Amniotic stem cell (primary cell): ENCODE data around the gene PPP2R5C.
"Not testable (repeated sequence)": the region's sequence is repeated elsewhere in the genome, so short reads cannot be mapped to it uniquely, and the experiment has no call there.

Experiments
- DNase-seq: peaks from one replicate; lab custom pipeline; 2025; lab: John Stamatoyannopoulos, UW

PPP2R5C gene

DNA sequence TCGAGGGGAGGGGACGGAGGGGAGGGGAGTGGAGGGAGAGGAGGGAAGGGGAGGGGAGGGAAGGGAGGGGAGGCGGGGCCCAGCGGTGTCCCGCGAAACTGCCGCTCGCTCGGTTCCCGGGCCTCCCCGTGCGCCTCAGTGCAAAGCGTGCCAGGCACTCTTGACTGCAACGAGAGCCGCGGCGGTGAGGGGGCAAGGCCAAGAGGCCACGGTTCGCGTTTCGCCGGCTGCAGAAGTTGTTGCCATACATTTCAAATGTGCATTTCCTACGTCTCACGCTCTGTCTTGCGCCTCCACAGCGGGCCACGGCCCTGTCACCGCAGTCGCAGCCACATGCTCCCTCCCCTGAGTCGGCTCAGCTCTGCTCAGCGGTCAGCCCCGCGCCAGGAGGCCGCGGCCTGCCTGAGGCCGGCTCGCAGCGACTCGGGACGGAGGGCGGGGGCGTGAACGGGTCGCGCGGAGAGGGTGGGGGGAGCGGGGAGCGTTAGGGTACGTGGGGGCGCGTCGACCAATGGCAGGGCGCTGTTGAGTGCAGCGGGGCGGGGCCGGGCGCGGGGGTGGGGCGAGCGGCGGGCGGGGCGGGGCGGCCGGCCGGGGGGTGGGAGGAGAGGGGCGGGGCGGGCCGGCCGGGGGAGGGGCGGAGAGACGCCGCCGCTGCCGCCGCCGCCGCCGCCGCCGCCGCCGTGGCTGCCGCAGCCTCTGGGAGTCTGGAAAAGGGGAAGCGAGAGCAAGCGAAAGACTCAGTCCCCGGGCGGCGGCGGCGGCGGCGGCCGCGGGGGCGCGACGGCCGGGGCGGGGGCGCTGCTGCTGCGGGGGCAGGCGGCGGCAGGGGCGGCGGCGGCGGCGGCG, at the start of gene PPP2R5C:
TSS of gene PPP2R5C (plus strand) at position 678 of the 849 bp plus-strand sequence. CDS start 185 bp downstream, outside the sequence.
- DNase-seq, result peak; percentile 72

DNA sequence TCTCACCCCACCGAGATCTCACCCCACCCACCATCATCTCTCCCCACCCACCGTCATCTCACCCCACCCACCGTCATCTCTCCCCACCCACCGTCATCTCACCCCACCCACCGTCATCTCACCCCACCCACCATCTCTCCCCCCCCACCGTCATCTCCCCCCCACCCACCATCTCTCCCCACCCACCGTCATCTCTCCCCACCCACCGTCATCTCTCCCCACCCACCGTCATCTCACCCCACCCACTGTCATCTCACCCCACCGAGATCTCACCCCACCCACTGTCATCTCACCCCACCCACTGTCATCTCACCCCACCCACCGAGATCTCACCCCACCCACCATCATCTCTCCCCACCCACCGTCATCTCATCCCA, 49.7 kb upstream of the PPP2R5C start:
- DNase-seq, result not testable (repeated sequence)

DNA sequence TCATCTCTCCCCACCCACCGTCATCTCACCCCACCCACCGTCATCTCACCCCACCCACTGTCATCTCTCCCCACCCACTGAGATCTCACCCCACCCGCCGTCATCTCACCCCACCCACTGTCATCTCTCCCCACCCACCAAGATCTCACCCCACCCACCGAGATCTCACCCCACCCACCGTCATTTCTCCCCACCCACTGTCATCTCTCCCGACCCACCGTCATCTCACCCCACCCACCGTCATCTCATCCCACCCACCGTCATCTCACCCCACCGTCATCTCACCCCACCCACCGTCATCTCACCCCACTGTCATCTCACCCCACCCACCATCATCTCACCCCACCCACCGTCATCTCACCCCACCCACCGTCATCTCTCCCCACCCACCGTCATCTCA, 49.2 kb upstream of the PPP2R5C start:
- not testable (repeated sequence) for DNase-seq

DNA sequence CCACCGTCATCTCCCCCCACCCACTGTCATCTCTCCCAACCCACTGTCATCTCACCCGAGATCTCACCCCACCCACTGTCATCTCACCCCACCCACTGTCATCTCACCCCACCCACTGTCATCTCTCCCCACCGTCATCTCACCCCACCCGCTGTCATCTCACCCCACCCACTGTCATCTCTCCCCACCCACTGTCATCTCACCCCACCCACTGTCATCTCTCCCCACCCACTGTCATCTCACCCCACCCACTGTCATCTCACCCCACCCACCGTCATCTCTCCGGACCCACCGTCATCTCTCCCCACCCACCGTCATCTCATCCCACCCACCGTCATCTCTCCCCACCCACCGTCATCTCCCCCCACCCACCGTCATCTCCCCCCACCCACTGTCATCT, 48.4 kb upstream of the PPP2R5C start:
- not testable (repeated sequence) for DNase-seq

DNA sequence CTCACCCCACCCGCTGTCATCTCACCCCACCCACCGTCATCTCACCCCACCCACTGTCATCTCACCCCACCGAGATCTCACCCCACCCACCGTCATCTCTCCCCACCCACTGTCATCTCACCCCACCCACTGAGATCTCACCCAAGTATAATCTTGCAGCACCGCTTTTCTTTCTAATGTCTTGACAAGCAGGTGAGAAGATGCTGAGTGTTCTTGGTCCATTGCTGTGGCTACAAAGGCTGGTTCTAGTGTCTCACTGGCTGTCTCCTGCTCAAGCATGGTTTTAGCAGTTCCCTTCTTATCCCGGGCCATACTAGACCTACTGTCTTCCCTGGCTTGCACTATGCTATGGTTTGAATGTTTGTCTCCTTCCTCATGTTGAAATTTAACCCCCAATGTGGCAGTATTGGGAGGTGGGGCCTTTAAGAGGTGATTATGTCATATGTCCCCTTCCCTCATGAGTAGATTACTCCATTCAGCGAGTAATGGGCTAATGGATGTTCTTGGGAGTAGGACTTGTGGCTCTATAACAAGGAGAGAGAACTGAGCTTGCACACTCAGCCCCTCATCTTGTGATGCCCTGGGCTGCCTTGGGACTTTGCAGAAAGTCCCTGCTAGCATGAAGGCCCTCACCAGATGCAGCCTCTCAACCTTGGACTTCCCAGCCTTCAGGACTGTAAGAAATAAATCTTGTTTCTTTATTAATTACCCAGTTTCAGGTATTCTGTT, 47.7 kb upstream of the PPP2R5C start:
- DNase-seq, result no peak

DNA sequence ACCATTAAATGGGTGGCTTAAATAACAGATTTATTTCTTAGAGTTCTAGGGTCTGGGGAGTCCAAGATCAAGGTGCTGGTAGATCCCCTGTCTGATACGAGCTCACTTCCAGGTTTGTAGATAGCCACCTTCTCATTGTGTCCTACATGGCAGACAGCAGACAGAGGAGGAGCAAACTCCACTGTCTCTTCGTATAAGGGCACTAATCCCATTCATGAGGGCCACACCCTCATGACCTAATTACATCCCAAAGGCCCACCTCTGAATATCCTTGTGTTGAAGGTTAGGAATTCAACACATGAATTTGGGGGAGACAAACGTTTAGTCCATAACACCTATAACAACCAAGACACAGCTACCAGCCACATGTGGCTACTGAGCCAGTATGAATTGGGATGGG, 47.1 kb upstream of the PPP2R5C start:
- DNase-seq, result no peak

DNA sequence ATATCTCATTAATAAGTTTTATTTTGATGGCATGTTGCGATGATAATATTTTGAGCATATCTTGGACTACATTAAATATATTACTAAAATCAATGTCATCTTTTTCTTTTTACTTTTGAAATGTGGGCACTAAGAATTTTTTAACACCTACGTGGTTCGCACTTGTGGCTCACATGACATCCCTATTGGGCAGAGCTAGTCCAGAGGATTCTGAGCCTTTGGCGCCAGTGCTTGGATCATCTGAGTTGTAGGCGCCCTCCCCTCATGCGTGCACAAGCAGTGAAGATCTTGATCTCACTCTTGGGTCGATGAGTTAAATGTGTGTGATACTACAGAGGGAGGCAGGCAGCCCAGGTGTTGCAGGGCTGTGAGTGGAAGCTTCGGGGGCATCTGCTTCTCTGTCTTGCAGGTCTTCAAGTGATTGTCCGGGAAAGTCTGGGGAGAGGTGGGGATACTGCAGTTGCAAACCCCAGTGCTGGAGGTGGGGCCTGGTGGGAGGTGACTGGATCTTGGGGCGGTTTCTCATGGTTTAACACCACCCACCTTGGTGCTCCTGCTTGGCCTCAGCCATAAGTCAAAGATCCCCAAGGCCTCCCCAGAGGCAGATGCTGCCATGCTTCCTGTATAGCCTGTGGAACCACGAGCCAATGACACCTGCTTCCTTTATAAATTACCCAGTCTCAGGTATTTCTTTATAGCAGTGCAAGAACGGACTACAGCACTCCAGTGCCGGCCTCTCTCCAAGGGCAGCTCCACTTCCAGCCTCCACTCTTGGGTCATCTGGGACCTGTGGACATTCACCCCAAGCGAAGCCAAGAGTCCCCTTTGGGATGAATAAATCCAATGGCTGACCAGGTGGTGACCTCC, 46.1 kb upstream of the PPP2R5C start:
- DNase-seq, result no peak

DNA sequence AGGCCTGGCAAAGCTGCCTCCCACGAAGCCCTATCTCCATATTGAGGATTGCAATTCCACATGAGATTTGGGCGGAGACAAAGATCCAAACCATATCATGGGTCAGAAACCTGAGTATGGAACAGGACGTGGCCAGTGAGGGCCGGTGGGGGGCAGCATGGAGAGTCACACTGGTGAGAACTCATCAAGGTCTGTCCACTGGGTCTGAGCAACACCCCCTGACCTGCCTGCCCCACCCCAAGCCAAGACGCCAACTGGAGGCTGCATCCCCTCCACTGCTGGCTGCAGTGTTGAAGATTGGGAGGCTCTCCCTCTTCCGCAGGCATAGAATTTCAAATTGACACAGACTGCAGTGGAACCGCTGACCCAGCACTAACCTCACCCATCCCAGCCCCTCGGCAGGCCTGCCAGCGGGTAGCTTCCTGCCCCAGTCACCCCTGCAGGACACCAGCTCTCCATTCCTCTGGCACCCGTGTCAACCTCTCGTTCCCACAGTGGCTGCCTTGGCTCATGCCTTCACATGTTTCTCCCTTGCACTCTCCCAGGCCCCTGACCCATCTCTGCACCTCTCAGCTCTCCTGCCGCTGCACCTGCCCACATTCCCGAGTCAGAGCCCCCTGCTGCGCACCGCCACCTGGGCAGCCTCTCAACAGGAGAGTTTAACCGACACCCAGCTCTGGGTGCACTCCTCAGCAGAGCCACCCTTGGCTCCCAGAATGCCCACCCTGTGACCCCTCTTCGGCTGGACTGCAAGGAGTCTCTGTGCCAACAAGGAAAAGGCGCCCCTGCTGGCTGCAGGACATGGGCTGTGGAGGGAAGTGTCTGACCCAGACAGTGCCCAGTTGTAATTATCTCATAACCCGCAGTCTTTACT, 45.2 kb upstream of the PPP2R5C start:
- no peak for DNase-seq

DNA sequence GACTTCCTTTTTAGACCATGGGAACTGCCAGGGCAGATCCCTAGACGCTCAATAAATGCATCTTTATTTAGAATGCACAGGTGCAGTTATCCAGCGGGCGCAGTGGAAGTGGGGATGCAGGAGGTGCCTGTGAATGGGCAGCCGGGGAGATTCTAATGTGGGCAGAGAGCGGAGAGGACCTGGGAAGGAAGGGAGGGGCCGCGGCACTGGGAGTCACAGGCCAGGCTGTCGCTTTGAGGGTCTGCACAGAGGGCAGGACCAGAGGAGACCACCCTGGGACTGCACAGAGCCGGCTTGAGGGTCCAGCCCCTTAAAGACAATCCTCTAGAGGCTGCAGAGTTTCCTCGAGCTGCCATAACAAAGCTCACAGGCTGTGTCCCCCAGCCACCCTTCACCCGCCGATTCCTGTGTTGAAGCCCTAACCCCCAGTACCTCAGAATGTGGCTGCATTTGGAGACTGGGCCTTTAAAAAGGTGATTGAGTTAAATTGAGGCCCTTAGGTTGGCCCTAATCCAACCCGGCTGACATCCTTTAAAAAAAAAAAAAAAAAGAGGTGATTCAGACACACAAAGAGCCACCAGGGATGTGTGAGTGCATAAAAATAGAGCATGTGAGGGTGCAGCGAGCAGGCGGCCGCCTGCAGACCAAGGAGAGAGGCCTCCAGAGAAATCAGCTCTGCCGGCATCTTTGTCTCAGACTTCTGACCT, 44.4 kb upstream of the PPP2R5C start:
- DNase-seq, result no peak

DNA sequence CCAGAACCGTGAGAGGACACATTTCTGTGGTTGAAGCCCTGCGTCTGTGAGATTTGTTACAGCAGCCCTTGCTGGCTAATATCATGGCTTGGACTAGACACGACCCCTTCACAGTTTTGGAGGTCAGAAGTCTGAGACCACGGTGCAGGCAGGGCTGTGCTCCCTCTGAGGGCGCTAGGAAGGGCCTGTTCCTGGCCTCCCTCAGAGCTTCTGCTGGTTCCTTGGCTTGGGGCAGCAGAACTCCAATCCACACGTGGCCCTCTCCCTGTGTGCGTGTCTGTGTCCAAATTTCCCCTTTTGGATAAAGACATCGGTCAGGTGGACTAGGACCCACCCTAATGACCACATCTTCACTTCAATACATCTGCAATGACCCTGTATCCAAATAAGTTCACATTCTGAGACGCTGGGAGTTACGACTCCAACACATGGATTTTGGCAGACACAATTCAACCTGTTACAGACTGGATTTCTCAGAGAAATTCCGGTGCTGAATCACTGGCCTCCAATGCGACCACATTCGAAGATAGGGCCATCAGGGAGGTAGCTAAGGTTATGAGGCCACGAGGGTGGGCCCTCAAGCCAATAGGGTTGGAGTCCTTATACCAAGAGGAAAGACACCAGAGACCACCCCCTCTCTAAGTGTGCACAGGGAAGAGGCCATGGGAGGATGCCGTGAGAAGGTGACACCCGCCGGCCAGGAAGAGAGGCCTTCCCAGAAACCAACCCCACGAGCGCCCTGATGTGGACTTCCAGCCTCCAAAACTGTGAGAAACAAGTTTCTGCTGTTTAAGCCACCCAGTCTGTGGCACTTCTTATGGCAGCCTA, 43.6 kb upstream of the PPP2R5C start:
- no peak for DNase-seq

DNA sequence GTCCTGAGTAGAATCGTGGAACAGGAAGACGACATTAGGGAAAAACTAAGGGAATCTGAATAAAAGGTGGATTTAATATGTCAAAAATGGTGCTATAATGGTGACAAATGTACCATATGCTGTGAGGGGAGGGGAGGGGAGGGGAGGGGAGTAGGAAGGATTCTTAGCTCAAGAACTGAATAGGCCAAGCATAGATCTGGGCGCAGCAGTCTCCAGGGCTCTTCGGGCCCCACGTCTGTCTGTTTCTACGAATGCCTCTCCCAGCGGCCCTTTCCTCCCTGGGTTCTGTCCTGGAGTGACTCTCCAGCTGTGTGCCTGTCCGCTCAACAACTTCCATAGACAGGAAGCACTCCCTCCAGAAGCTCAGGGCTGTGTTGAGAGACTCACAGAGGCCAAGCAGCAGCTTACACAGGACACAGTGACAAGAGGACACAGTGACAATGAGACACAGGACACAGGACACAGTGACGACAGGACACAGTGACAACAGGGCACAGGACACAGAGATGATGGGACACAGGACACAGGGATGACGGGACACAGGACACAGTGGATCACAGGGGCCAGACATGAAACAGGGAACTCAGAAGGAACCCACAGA, 42.4 kb upstream of the PPP2R5C start:
- no peak for DNase-seq

DNA sequence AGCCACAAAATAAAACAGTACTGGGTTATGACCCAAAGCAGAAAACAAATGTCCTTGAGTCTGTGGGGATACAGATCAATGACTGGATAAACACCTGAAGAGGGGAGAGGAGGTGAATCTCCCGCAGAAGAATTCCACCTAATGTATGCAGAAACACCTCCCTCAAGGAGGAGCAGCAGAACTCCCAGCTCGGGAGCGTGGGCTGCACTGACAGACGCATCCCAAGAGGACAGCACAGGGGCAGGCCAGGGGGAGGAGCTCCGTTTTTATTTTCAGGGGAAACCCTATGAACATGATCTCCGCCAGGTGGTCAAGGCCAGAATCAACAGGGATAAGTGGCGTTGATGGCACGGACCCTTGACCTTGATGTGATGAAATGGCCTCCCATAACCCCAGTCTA, 41.8 kb upstream of the PPP2R5C start:
- no peak for DNase-seq

DNA sequence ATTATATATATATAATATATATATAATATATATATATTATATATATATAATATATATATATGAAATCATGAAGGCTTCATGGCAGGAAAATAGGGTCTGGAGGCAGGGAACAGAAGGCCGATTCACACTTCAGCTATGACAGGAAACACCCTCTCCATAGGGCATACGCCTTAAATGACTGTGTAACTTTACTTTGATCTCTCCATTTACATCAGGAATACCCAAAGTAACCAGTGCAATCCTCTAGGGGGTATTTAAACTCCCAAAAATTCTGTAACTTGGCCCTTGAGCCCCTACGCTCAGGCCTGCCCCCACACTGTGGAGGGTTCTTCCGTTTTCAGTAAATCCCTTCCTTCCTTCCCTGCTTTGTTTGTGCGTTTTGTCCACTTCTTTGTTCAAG, 40.4 kb upstream of the PPP2R5C start:
- DNase-seq, result no peak

DNA sequence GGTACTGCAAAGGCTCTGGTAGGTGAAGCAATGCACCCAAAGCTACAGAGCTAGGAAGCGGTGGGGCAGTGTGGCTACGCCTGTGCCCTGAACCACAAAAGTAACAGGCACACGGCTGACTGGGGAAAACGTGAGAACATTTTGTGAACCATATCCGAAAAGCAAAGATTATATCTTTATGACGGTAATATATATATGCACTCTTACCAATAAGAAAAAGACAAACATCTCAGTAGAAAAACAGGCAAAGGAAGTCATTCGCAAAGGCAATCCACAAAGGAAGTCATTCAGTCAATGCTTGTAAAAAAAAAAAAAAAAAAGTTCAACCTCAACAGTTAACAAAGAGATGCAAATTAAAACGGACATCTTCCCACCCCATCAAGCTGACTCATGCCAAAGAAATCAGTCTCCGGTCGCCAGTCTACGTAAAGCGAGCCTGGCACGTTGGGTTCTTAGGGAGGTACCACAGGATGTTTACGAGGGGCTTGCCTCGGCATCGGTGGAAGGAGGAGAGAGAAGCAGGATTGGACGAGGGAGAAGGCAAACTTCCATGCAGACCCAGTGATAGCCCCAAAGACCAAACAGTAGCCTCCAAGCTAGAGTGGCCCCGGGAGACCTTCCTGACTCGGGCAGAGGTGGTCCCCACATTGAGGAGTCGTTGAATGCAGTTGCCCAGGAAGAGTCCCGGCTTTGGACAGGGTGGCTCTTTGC, 39.4 kb upstream of the PPP2R5C start:
- no peak for DNase-seq

DNA sequence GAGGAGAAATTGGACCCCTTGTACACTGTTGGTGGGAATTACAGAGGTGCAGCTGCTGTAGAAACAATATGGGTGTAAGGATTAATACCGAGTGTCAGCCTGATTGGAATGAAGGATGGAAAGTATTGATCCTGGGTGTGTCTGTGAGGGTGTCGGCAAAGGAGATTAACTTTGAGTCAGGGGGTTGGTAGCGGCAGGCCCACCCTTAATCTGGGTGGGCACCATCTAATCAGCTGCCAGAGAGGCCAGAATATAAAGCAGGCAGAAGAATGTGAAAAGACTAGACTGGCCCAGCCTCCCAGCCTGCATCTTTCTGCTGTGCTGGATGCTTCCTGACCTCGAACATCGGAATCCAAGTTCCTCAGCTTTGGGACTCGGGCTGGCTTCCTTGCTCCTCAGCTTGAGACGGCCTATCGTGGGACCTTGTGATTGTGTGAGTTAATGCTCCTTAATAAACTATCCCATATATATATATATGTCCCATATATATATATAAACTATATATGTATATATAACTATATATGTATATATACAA, 38.4 kb upstream of the PPP2R5C start:
- DNase-seq, result no peak

DNA sequence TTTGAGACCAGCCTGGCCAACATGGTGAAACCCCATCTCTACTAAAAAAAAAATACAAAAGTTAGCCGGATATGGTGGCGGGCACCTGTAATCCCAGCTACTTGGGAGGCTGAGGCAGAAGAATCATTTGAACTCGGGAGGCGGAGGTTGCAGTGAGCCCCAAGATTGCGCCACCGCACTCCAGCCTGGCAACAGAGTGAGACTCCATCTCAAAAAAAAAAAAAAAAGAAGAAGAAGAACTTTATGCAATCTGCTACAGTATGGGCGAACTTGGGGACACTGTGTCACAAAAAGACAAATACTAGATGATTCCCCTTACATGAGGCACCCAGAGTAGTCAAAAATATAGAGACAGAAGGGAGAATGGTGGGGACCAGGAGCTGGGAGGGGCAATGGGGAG, 35.9 kb upstream of the PPP2R5C start:
- DNase-seq, result not testable (repeated sequence)

DNA sequence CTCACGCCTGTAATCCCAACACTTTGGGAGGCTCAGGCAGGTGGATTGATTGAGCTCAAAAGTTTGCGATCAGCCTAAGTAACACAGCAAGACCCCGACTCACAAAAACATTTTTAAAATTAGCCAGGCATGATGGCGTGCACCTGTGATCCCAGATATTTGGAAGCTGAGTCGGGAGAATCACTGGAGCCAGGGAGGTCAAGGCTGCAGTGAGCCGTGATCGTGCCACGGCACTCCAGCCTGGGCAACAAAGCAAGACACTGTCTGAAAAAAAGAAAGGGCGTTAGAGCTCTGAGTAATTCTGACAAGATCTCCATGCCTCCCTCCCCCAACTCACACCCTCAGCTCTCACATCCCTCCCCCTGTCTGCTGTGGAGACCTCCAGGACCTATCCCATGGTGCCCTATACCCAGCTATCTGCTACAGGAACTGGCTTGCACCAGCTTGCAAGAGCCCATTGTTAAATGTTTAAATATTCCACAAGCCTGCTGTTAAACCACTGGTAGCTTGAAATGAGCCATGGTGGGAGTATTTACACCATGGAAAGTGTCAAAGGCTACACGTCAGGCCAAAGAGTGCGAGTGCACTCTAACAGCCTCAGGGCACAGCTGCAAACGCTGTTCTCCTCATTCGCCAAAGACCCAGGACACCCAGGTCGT, 35.1 kb upstream of the PPP2R5C start:
- no peak for DNase-seq

DNA sequence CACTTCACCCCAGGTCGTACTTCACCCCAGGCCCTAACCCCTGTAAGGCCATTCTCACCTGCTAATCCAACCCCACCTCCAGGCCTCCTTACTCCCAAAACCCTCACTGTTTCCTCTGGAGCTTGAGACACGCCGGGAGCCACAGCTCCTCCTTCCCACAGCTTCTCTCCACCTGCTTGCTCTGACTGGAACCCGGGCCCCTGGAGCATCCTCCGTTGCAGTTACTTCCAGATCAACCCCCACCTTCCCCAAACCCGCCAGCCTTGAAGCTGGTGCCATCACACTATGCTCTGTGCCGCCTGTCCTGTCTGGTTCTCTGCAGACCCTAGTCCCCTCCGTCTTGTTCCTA, 34.6 kb upstream of the PPP2R5C start:
- no peak for DNase-seq
